ENCODE data around the gene LSM8. TPM values are rescaled to one million over a fixed set of nuclear protein-coding genes. Genes with fewer than 3 reads are reported as not detected.
A peak's percentile ranks its signal among the peaks of the same experiment; 100 is the strongest.

Gene LSM8
- total RNA-seq, 1 donor from 2014 or later, result 36.4 TPM

- no peak overlapping the region for H3K27ac Mint-ChIP-seq
- H3K9me3 Mint-ChIP-seq, result no peaks in the 10 kb centered on the region
- H3K4me3 Mint-ChIP-seq, result no peak overlapping the region
- no peak for DNase-seq (ENCODE audit: low spot score in 2 of 2, unreplicated experiment in 2 of 2)
- no peaks in the 10 kb centered on the region for H3K4me1 Mint-ChIP-seq
- no peaks in the 10 kb centered on the region for H3K36me3 Mint-ChIP-seq
- no peaks in the 10 kb centered on the region for H3K27me3 Mint-ChIP-seq (ENCODE audit: low read depth)
- TF ChIP-seq CTCF (IDR thresholded peaks at IDR 0.05; ENCODE audit: unreplicated experiment), result no peak
These were observed 8.2 kb upstream of the LSM8 start for GRCh38 chr7:118175740-118176139.

GRCh38 chr7:118179191-118179590 is 4.8 kb upstream of the LSM8 start:
- H3K9me3 Mint-ChIP-seq, result no peaks in the 10 kb centered on the region
- no peak for DNase-seq (ENCODE audit: low spot score in 2 of 2, unreplicated experiment in 2 of 2)

GRCh38 chr7:118182593-118183427 is 1.2 kb upstream of the LSM8 start:
- no peak for DNase-seq (ENCODE audit: low spot score in 2 of 2, unreplicated experiment in 2 of 2)
- peak overlapping the region; percentile 99 for H3K27ac Mint-ChIP-seq
- no peak for TF ChIP-seq CTCF (IDR thresholded peaks at IDR 0.05; ENCODE audit: unreplicated experiment)
- H3K4me1 Mint-ChIP-seq, result peaks cover 39% of the 10 kb centered on the region
- peak overlapping the region; percentile 87 for H3K4me3 Mint-ChIP-seq
- H3K27me3 Mint-ChIP-seq (ENCODE audit: low read depth), result no peaks in the 10 kb centered on the region
- peaks cover 3% of the 10 kb centered on the region for H3K36me3 Mint-ChIP-seq
- H3K9me3 Mint-ChIP-seq, result no peaks in the 10 kb centered on the region

More at GRCh38 chr7:118179191-118179590, 4.8 kb upstream of the LSM8 start:
- peaks cover 14% of the 10 kb centered on the region for H3K4me1 Mint-ChIP-seq
- no peaks in the 10 kb centered on the region for H3K36me3 Mint-ChIP-seq
- no peaks in the 10 kb centered on the region for H3K27me3 Mint-ChIP-seq (ENCODE audit: low read depth)
- no peak overlapping the region for H3K4me3 Mint-ChIP-seq
- no peak for TF ChIP-seq CTCF (IDR thresholded peaks at IDR 0.05; ENCODE audit: unreplicated experiment)
- no peak overlapping the region for H3K27ac Mint-ChIP-seq

- Mint-ChIP-seq H3K9me3 (no peaks in the 10 kb centered on the region), H3K27ac (peak overlapping the region; percentile 99), H3K36me3 (peaks cover 8% of the 10 kb centered on the region), H3K4me3 (peak overlapping the region; percentile 87), H3K27me3 (ENCODE audit: low read depth) (no peaks in the 10 kb centered on the region), H3K4me1 (peaks cover 39% of the 10 kb centered on the region)
- TF ChIP-seq CTCF (IDR thresholded peaks at IDR 0.05; ENCODE audit: unreplicated experiment), result no peak
- no peak for DNase-seq (ENCODE audit: low spot score in 2 of 2, unreplicated experiment in 2 of 2)
These were observed 557 bp upstream of the LSM8 start for GRCh38 chr7:118183428-118183785.

GRCh38 chr7:118184565-118184940 is 589 bp downstream of the LSM8 start:
- DNase-seq (ENCODE audit: low spot score in 2 of 2, unreplicated experiment in 2 of 2), result no peak
- H3K9me3 Mint-ChIP-seq, result no peaks in the 10 kb centered on the region
- peak overlapping the region; percentile 87 for H3K4me3 Mint-ChIP-seq
- peaks cover 39% of the 10 kb centered on the region for H3K4me1 Mint-ChIP-seq
- H3K27ac Mint-ChIP-seq, result peak overlapping the region; percentile 99
- no peaks in the 10 kb centered on the region for H3K27me3 Mint-ChIP-seq (ENCODE audit: low read depth)
- TF ChIP-seq CTCF (IDR thresholded peaks at IDR 0.05; ENCODE audit: unreplicated experiment), result no peak
- peaks cover 10% of the 10 kb centered on the region for H3K36me3 Mint-ChIP-seq

Data from mesothelial cell of epicardium (in vitro differentiated cells).